HEK293 (cell line): Measurements from ENCODE around the gene SERPINB13.

Experiments
- CTCF ChIA-PET: fragments of 350-600 bp; formaldehyde crosslinking; extraction: SDS; loops from one replicate; lab custom pipeline; 2021; ENCODE audit warnings: antibody characterized with exemption; lab: Yijun Ruan, JAX
- POLR2A ChIA-PET: fragments of 300-600 bp; formaldehyde crosslinking; extraction: SDS; loops from one replicate; lab custom pipeline; 2020; ENCODE audit warnings: antibody characterized with exemption, inconsistent platforms; lab: Yijun Ruan, JAX
- H3K27ac ChIP-seq: fragments of 200-500 bp; sonication (Bioruptor generic); 2 replicates; pipeline ENCODE4 v1.5.1; 2014; ENCODE audit warnings: low read depth, low read length, control low read depth, inconsistent platforms; ENCODE audit errors: extremely low read depth
- H3K36me3 ChIP-seq, 2 experiments: fragments of 200-500 bp in 1 of 2; sonication (Bioruptor generic) in 1 of 2; 1 replicate in 1 of 2; 2 replicates in 1 of 2; pipeline ENCODE4 v1.5.1; 2014 to 2017; ENCODE audit warnings: inconsistent platforms in 2 of 2, low read length in 2 of 2; ENCODE audit not compliant: control insufficient read depth in 2 of 2, insufficient read depth in 1 of 2
- H3K4me1 ChIP-seq: fragments of 200-500 bp; sonication (Bioruptor generic); 2 replicates; pipeline ENCODE4 v1.5.1; 2014; ENCODE audit warnings: mild to moderate bottlenecking, low read length, inconsistent platforms; ENCODE audit not compliant: control insufficient read depth, insufficient read depth
- H3K4me3 ChIP-seq: 2 replicates; pipeline ENCODE4 v1.5.1; 2011; ENCODE audit warnings: low read depth, mild to moderate bottlenecking, control low read depth, low read length, moderate library complexity
- H3K9me3 ChIP-seq: fragments of 200-500 bp; sonication (Bioruptor generic); 2 replicates; pipeline ENCODE4 v1.5.1; 2014; ENCODE audit warnings: low read depth, low read length, inconsistent platforms; ENCODE audit not compliant: control insufficient read depth, insufficient read depth
- EGR2 ChIP-seq: fragments of 450-650 bp; formaldehyde crosslinking; IDR thresholded peaks from 2 replicates; pipeline ENCODE4 v1.5.1; 2016; ENCODE audit warnings: low read depth, missing biosample characterization, missing genetic modification characterization
- KLF1 ChIP-seq: fragments of 450-650 bp; formaldehyde crosslinking; IDR thresholded peaks from 2 replicates; pipeline ENCODE4 v1.5.1; 2016; ENCODE audit warnings: missing biosample characterization, missing genetic modification characterization
- KLF9 ChIP-seq: fragments of 450-650 bp; formaldehyde crosslinking; IDR thresholded peaks from 2 replicates; pipeline ENCODE4 v1.5.1; 2016; ENCODE audit warnings: missing biosample characterization, missing genetic modification characterization, low read depth
- RBAK ChIP-seq: fragments of 450-650 bp; formaldehyde crosslinking; IDR thresholded peaks from 2 replicates; pipeline ENCODE4 v1.5.1; 2016; ENCODE audit warnings: missing biosample characterization, missing genetic modification characterization
- SP7 ChIP-seq: fragments of 450-650 bp; formaldehyde crosslinking; IDR thresholded peaks from 2 replicates; pipeline ENCODE4 v1.5.1; 2016; ENCODE audit warnings: missing biosample characterization, missing genetic modification characterization
- TCF7L2 ChIP-seq: IDR thresholded peaks from 2 replicates; pipeline ENCODE4 v1.6.1; 2011; ENCODE audit warnings: low read depth, mild to moderate bottlenecking, inconsistent platforms, low read length, moderate library complexity, borderline replicate concordance
- TRIM28 ChIP-seq: IDR thresholded peaks from 2 replicates; pipeline ENCODE4 v1.6.1; 2011; ENCODE audit warnings: low read length, control low read depth, borderline replicate concordance
- ZNF121 ChIP-seq: fragments of 450-650 bp; formaldehyde crosslinking; IDR thresholded peaks from 2 replicates; pipeline ENCODE4 v1.5.1; 2016; ENCODE audit warnings: missing biosample characterization, missing genetic modification characterization
- ZNF175 ChIP-seq: fragments of 450-650 bp; formaldehyde crosslinking; IDR thresholded peaks from 2 replicates; pipeline ENCODE4 v1.5.1; 2016; ENCODE audit warnings: missing biosample characterization, missing genetic modification characterization
- ZNF23 ChIP-seq: fragments of 450-650 bp; formaldehyde crosslinking; IDR thresholded peaks from 2 replicates; pipeline ENCODE4 v1.5.1; 2016; ENCODE audit warnings: missing biosample characterization, missing genetic modification characterization, borderline replicate concordance
- ZNF292 ChIP-seq: fragments of 450-650 bp; formaldehyde crosslinking; IDR thresholded peaks from 2 replicates; pipeline ENCODE4 v1.5.1; 2016; ENCODE audit warnings: low read depth, missing biosample characterization, missing genetic modification characterization, borderline replicate concordance
- ZNF510 ChIP-seq: fragments of 450-650 bp; formaldehyde crosslinking; IDR thresholded peaks from 2 replicates; pipeline ENCODE4 v1.5.1; 2018; ENCODE audit warnings: mild to moderate bottlenecking, missing genetic modification characterization, missing biosample characterization; ENCODE audit not compliant: insufficient replicate concordance
- ZNF585B ChIP-seq: fragments of 450-650 bp; formaldehyde crosslinking; IDR thresholded peaks from 2 replicates; pipeline ENCODE4 v1.5.1; 2016; ENCODE audit warnings: missing biosample characterization, missing genetic modification characterization
- ZNF624 ChIP-seq: fragments of 450-650 bp; formaldehyde crosslinking; IDR thresholded peaks from 2 replicates; pipeline ENCODE4 v1.5.1; 2017; ENCODE audit warnings: missing biosample characterization, missing genetic modification characterization
- ZNF658 ChIP-seq: fragments of 450-650 bp; formaldehyde crosslinking; IDR thresholded peaks from 2 replicates; pipeline ENCODE4; 2016; ENCODE audit warnings: missing biosample characterization, missing genetic modification characterization
- ZNF747 ChIP-seq: fragments of 450-650 bp; formaldehyde crosslinking; IDR thresholded peaks from 2 replicates; pipeline ENCODE4 v1.5.1; 2016; ENCODE audit warnings: missing biosample characterization, missing genetic modification characterization
- ZNF76 ChIP-seq: fragments of 450-650 bp; formaldehyde crosslinking; IDR thresholded peaks from 2 replicates; pipeline ENCODE4; 2016; ENCODE audit warnings: low read depth, missing biosample characterization, missing genetic modification characterization, borderline replicate concordance
- ZNF776 ChIP-seq: fragments of 450-650 bp; formaldehyde crosslinking; IDR thresholded peaks from 2 replicates; pipeline ENCODE4 v1.5.0; 2017; ENCODE audit warnings: missing biosample characterization, missing genetic modification characterization, borderline replicate concordance
- ZNF830 ChIP-seq: fragments of 450-650 bp; IDR thresholded peaks from 2 replicates; pipeline ENCODE4 v1.5.0; 2018; ENCODE audit warnings: missing biosample characterization, missing genetic modification characterization, low read depth, mild to moderate bottlenecking, moderate library complexity
- ZSCAN30 ChIP-seq: fragments of 450-650 bp; IDR thresholded peaks from 2 replicates; pipeline ENCODE4 v1.5.1; 2018; ENCODE audit warnings: missing biosample characterization, mild to moderate bottlenecking, missing genetic modification characterization, moderate library complexity
- TF ChIP-seq, protein P1 (sequence below): fragments of 450-650 bp; formaldehyde crosslinking; IDR thresholded peaks from 2 replicates; pipeline ENCODE4 v1.5.1; 2016; ENCODE audit warnings: missing biosample characterization, missing genetic modification characterization
- TF ChIP-seq, protein P2 (sequence below): IDR thresholded peaks from 2 replicates; pipeline ENCODE4 v1.6.1; 2011; ENCODE audit warnings: mild to moderate bottlenecking, low read depth, low read length, borderline replicate concordance
- TF ChIP-seq, protein P3 (sequence below): fragments of 450-650 bp; formaldehyde crosslinking; IDR thresholded peaks from 2 replicates; pipeline ENCODE4 v1.5.1; 2016; ENCODE audit warnings: missing biosample characterization, missing genetic modification characterization
- TF ChIP-seq, protein P4 (sequence below): fragments of 450-650 bp; formaldehyde crosslinking; conservative IDR thresholded peaks from 2 replicates; pipeline ENCODE4 v1.5.1; 2016; ENCODE audit warnings: low read depth, missing biosample characterization, missing genetic modification characterization

SERPINB13 gene

DNA sequence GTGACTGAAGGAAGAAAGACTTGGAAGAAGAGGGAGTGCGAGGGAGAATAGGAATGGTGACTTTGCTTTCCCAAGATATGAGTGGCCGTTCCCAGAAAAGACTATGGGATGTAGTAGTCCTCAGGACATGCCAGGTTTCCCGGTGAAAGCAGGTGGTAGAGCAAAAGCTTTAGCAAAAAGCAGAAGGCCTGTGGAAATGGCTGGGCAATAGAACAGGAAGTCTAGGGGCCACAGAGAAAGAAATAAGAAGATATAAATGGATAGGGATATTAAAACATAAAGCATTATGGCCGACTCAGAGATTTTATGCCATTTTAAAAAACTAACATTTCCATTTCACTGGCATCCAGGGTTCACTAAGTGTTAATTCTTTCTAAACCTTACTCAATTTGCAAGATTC, 1.2 kb upstream of the SERPINB13 start:
- Histone ChIP-seq H3K4me3 (no peak overlapping the region), H3K9me3 (no peaks in the 10 kb centered on the region), H3K27ac (no peak overlapping the region), H3K4me1 (no peaks in the 10 kb centered on the region), H3K36me3 (no peaks in the 10 kb centered on the region)
- TF ChIP-seq, protein P1, sequence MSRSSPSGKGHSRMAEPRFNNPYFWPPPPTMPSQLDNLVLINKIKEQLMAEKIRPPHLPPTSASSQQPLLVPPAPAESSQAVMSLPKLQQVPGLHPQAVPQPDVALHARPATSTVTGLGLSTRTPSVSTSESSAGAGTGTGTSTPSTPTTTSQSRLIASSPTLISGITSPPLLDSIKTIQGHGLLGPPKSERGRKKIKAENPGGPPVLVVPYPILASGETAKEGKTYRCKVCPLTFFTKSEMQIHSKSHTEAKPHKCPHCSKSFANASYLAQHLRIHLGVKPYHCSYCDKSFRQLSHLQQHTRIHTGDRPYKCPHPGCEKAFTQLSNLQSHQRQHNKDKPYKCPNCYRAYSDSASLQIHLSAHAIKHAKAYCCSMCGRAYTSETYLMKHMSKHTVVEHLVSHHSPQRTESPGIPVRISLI (tag by site-specific recombination), result no peak
- TF ChIP-seq ZNF121, result no peak
- TF ChIP-seq RBAK, result no peak
- TF ChIP-seq ZNF175, result no peak
- TF ChIP-seq, protein P2, sequence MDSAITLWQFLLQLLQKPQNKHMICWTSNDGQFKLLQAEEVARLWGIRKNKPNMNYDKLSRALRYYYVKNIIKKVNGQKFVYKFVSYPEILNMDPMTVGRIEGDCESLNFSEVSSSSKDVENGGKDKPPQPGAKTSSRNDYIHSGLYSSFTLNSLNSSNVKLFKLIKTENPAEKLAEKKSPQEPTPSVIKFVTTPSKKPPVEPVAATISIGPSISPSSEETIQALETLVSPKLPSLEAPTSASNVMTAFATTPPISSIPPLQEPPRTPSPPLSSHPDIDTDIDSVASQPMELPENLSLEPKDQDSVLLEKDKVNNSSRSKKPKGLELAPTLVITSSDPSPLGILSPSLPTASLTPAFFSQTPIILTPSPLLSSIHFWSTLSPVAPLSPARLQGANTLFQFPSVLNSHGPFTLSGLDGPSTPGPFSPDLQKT, result no peak
- TF ChIP-seq ZSCAN30 (tag by site-specific recombination), result no peak
- TF ChIP-seq ZNF585B (tag by site-specific recombination), result no peak
- no peak for TF ChIP-seq ZNF747 (tag by site-specific recombination)
- no peak for TF ChIP-seq TCF7L2
- TF ChIP-seq, protein P3, sequence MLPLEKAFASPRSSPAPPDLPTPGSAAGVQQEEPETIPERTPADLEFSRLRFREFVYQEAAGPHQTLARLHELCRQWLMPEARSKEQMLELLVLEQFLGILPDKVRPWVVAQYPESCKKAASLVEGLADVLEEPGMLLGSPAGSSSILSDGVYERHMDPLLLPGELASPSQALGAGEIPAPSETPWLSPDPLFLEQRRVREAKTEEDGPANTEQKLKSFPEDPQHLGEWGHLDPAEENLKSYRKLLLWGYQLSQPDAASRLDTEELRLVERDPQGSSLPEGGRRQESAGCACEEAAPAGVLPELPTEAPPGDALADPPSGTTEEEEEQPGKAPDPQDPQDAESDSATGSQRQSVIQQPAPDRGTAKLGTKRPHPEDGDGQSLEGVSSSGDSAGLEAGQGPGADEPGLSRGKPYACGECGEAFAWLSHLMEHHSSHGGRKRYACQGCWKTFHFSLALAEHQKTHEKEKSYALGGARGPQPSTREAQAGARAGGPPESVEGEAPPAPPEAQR (tag by site-specific recombination), result no peak
- TF ChIP-seq KLF9 (tag by site-specific recombination), result no peak
- TF ChIP-seq ZNF776 (tag by site-specific recombination), result no peak
- TF ChIP-seq ZNF510 (tag by site-specific recombination), result no peak
- TF ChIP-seq ZNF658 (tag by site-specific recombination), result no peak
- TF ChIP-seq ZNF76 (tag by site-specific recombination), result no peak
- no peak for TF ChIP-seq KLF1 (tag by site-specific recombination)
- TF ChIP-seq ZNF23, result no peak
- no peak for TF ChIP-seq SP7
- TF ChIP-seq EGR2 (tag by site-specific recombination), result no peak
- POLR2A ChIA-PET, result no interaction called here
- CTCF ChIA-PET, result no interaction called here

DNA sequence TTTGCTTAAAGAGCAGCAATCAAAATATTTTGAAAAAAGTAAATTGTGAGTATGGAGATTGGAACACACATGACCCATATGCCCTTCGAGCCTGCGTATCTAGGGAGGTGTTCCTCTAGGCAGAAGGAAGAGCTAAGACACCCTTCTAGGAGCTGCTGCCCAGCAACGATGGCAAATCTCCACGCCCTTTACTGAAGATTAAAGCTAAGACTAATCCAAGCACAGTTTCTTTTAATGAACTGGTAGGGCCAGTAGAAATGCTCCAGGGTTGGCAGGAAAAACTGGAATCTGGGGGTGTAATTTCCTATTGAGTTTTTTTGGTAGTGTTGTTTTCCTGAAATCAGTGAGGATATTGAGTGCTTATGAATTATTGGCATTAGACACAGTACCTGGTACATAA, 712 bp upstream of the SERPINB13 start:
- POLR2A ChIA-PET, result no interaction called here
- Histone ChIP-seq H3K36me3 (no peaks in the 10 kb centered on the region), H3K27ac (no peak overlapping the region), H3K4me1 (no peaks in the 10 kb centered on the region)
- CTCF ChIA-PET, result interaction anchor here (0.6 kb wide), 1 partner anchor 156 kb away, joined by 3 read pairs; no protein-coding TSS in a partner anchor
- TF ChIP-seq TRIM28, result no peak
- TF ChIP-seq ZNF624 (tag by site-specific recombination), result no peak
- no peak for TF ChIP-seq ZNF830 (tag by site-specific recombination)
- TF ChIP-seq, protein P4, sequence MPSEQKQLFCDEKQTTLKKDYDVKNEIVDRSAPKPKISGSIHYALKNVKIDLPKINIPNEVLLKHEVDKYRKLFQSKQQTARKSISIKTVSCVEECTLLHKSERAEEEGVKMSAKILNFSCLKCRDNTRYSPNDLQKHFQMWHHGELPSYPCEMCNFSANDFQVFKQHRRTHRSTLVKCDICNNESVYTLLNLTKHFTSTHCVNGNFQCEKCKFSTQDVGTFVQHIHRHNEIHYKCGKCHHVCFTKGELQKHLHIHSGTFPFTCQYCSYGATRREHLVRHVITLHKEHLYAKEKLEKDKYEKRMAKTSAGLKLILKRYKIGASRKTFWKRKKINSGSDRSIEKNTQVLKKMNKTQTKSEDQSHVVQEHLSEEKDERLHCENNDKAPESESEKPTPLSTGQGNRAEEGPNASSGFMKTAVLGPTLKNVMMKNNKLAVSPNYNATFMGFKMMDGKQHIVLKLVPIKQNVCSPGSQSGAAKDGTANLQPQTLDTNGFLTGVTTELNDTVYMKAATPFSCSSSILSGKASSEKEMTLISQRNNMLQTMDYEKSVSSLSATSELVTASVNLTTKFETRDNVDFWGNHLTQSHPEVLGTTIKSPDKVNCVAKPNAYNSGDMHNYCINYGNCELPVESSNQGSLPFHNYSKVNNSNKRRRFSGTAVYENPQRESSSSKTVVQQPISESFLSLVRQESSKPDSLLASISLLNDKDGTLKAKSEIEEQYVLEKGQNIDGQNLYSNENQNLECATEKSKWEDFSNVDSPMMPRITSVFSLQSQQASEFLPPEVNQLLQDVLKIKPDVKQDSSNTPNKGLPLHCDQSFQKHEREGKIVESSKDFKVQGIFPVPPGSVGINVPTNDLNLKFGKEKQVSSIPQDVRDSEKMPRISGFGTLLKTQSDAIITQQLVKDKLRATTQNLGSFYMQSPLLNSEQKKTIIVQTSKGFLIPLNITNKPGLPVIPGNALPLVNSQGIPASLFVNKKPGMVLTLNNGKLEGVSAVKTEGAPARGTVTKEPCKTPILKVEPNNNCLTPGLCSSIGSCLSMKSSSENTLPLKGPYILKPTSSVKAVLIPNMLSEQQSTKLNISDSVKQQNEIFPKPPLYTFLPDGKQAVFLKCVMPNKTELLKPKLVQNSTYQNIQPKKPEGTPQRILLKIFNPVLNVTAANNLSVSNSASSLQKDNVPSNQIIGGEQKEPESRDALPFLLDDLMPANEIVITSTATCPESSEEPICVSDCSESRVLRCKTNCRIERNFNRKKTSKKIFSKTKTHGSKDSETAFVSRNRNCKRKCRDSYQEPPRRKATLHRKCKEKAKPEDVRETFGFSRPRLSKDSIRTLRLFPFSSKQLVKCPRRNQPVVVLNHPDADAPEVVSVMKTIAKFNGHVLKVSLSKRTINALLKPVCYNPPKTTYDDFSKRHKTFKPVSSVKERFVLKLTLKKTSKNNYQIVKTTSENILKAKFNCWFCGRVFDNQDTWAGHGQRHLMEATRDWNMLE (tag by site-specific recombination), result no peak
- TF ChIP-seq ZNF292 (tag by site-specific recombination), result no peak
- TF ChIP-seq TCF7L2, result no peak
- TF ChIP-seq, all 188 proteins: peak for 0
- no peak overlapping the region for H3K4me3 ChIP-seq
- H3K9me3 ChIP-seq, result no peaks in the 10 kb centered on the region
